ENCODE measurements around the gene GSK3A. TPM values are rescaled to one million over a fixed set of nuclear protein-coding genes. Genes with fewer than 3 reads are reported as not detected.
A peak's percentile ranks its signal among the peaks of the same experiment; 100 is the strongest.

Gene GSK3A
- total RNA-seq, 1 donor from 2014 or later, result 45.5 TPM

DNA sequence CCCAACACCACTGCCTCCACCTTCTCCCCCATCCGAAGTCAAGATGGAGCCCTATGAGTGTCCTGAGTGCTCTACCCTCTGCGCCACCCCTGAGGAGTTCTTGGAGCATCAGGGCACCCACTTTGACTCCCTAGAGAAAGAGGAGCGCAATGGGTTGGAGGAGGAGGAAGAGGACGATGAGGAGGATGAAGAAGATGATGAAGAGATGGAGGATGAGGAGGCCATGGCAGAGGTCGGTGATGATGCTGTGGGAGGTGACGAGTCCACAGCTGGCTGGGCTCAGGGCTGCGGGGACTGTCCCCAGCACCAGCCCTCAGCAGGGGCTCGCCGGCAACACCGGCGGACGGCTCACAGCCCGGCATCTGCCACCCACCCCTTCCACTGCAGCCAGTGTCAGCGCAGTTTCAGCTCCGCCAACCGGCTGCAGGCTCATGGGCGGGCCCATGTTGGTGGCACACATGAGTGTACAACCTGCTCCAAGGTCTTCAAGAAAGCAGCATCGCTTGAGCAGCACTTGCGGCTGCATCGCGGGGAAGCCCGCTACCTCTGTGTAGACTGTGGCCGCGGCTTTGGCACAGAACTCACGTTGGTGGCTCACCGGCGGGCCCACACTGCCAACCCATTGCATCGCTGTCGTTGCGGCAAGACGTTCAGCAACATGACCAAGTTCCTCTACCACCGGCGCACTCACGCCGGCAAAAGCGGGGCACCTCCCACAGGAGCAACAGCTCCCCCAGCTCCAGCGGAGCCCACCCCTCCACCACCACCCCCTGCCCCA, 17.3 kb downstream of the GSK3A start:
- no peak for DNase-seq (ENCODE audit: low spot score in 2 of 2, unreplicated experiment in 2 of 2)
- H3K27me3 Mint-ChIP-seq (ENCODE audit: low read depth), result no peaks in the 10 kb centered on the region
- H3K27ac Mint-ChIP-seq, result no peak overlapping the region
- H3K4me1 Mint-ChIP-seq, result peaks cover 12% of the 10 kb centered on the region
- peaks cover 41% of the 10 kb centered on the region for H3K36me3 Mint-ChIP-seq
- no peaks in the 10 kb centered on the region for H3K9me3 Mint-ChIP-seq
- no peak overlapping the region for H3K4me3 Mint-ChIP-seq
- TF ChIP-seq, protein P1, sequence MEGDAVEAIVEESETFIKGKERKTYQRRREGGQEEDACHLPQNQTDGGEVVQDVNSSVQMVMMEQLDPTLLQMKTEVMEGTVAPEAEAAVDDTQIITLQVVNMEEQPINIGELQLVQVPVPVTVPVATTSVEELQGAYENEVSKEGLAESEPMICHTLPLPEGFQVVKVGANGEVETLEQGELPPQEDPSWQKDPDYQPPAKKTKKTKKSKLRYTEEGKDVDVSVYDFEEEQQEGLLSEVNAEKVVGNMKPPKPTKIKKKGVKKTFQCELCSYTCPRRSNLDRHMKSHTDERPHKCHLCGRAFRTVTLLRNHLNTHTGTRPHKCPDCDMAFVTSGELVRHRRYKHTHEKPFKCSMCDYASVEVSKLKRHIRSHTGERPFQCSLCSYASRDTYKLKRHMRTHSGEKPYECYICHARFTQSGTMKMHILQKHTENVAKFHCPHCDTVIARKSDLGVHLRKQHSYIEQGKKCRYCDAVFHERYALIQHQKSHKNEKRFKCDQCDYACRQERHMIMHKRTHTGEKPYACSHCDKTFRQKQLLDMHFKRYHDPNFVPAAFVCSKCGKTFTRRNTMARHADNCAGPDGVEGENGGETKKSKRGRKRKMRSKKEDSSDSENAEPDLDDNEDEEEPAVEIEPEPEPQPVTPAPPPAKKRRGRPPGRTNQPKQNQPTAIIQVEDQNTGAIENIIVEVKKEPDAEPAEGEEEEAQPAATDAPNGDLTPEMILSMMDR (IDR thresholded peaks at IDR 0.05; ENCODE audit: unreplicated experiment), result no peak

DNA sequence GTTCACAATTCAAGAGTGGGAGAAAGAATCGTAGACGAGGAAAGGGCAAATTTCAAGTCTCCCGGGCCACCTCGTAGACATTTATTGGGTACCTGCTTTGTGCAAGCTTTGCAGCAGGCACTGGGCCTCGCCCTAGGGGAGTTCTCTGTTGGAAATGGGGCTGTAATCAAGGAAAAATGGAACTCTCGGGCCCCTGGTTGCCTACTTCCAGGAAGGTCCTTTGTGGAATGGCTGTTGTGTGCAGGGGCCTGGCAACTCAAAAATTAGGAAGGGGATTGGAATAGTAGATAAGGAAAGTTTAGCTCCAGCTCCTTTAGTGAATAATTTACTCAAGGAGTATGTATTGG, 21.7 kb downstream of the GSK3A start:
- Mint-ChIP-seq H3K27me3 (ENCODE audit: low read depth) (peaks cover 1% of the 10 kb centered on the region), H3K9me3 (no peaks in the 10 kb centered on the region), H3K36me3 (peaks cover 13% of the 10 kb centered on the region), H3K4me3 (peak overlapping the region; percentile 95), H3K4me1 (peaks cover 35% of the 10 kb centered on the region), H3K27ac (peak overlapping the region; percentile 97)
- TF ChIP-seq, protein P1 (IDR thresholded peaks at IDR 0.05; ENCODE audit: unreplicated experiment), result no peak
- no peak for DNase-seq (ENCODE audit: low spot score in 2 of 2, unreplicated experiment in 2 of 2)

DNA sequence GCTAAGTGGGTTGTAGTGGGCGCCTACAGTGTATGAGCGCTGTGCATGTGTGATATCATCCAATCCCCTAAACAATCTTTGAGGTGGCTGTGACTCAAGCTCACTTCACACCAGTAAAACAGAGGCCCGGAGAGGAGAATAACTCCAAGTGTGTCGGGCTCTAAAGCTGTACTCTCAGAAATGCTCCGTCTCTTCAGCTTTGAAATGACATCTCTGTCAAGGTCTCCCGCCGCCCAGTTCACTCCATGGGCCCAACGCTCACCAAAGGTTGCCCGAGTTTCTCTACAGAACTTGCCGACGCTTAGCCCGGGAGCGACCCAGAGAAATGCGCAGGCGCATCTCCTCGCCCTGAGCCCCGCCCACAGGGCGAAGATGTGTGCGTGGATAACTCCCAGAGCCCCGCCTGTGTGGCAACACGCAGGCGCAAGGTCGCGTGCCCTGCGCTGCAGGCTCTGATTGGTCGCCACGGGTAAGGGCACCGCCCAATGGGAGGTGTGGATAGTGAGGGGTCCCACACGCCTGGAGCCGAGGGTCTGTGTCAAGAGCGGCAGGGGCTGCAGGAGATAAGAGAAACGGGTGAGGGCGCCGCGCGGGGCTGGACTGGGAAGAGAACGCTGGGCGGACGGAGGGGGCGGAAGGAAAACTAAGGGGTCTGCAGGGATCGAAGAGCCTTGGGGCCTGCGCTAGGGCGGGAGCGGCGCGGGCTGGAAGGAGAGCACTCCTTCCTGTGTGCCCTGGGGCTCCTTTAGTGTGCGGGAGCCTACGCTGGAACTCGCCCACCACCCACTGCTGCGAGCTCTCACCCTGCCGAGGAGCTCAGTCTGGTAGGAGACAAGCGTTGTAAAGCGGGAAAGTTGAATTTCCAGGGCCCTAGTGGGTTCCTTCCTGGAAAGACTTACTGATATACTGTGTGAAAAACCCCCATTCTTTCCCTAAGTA, 22.3 kb downstream of the GSK3A start, which contains the start of gene ZNF526:
ZNF526 (plus strand) TSS at position 501 of the 939 bp plus-strand sequence. CDS start 4,092 bp downstream, outside the sequence.
- DNase-seq (ENCODE audit: low spot score in 2 of 2, unreplicated experiment in 2 of 2), result peak; percentile 96 to 97
- peaks cover 13% of the 10 kb centered on the region for H3K36me3 Mint-ChIP-seq
- H3K4me3 Mint-ChIP-seq, result peak within 1 kb of the TSS; percentile 95
- H3K27ac Mint-ChIP-seq, result peak within 1 kb of the TSS; percentile 97
- H3K27me3 Mint-ChIP-seq (ENCODE audit: low read depth), result peaks cover 1% of the 10 kb centered on the region
- H3K4me1 Mint-ChIP-seq, result peaks cover 35% of the 10 kb centered on the region
- TF ChIP-seq, protein P1 (IDR thresholded peaks at IDR 0.05; ENCODE audit: unreplicated experiment), result no peak
- H3K9me3 Mint-ChIP-seq, result no peaks in the 10 kb centered on the region

DNA sequence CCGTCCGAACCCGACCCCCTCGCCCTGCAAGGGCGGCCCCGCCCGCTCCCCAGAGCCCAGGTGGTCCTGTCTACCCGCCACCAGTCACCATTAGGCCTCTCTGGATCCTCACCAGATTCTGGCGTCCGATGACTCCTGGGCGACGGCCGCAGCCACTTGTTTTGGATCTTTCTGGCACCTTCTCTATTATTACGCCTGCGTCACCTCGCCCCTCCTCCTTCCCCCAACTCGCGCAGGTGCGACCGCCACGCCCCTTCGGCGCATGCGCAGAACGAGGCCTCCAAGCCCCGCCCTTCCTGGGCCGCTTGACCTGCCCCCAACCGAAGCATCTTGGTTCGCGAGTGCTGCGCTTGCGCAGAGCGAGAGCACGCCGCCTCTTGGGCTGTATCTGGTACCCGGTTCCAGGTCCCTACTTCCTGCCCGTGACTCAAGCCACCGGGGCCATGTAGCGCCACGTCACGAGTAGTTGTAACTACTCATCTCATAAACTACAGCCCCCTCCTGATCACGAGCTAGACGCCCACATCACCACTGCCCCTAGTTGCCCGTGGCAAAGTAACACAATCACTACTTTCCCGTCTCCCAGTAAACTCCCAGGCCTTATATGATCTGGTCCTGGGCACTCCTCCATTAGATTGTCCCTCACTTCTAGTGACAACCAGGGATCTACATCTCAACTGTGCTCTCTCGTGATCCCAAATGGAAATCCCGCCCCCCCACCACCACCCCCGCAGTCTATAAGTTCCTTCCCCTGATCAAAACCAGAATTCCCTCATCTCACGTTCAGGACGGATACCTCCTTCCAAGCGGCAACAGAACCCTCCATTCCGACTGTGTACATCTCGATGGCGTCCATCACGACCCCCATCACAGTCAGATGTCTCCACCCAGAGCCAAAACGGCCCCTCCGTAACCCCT, 24.6 kb downstream of the GSK3A start, which contains the start of gene DEDD2:
DEDD2 (minus strand) TSS at position 158 of the 918 bp plus-strand sequence. CDS start 670 bp downstream, outside the sequence.
- Mint-ChIP-seq H3K4me3 (peak within 1 kb of the TSS; percentile 95), H3K27ac (peak within 1 kb of the TSS; percentile 96), H3K9me3 (no peaks in the 10 kb centered on the region), H3K36me3 (peaks cover 13% of the 10 kb centered on the region), H3K4me1 (peaks cover 35% of the 10 kb centered on the region), H3K27me3 (ENCODE audit: low read depth) (peaks cover 1% of the 10 kb centered on the region)
- TF ChIP-seq, protein P1 (IDR thresholded peaks at IDR 0.05; ENCODE audit: unreplicated experiment), result no peak
- DNase-seq (ENCODE audit: low spot score in 2 of 2, unreplicated experiment in 2 of 2), result peak; percentile 96 to 100

All from mesothelial cell of epicardium (in vitro differentiated cells).